Keratinocyte (primary cell): ENCODE results near the gene DNALI1.
"Not testable (repeated sequence)": the region's sequence is repeated elsewhere in the genome, so short reads cannot be mapped to it uniquely, and the experiment has no call there.

ENCODE experiments used
- CTCF ChIP-seq, 3 experiments: IDR thresholded peaks in 1 of 3; conservative IDR thresholded peaks in 1 of 3; optimal IDR thresholded peaks in 1 of 3; 2 replicates in 2 of 3; 3 replicates in 1 of 3; pipeline versions ENCODE3 to v1.5.1; 2011; ENCODE audit warnings: low read length in 3 of 3, mild to moderate bottlenecking in 3 of 3, moderate library complexity in 2 of 3, control low read depth in 1 of 3, inconsistent platforms in 1 of 3; ENCODE audit not compliant: insufficient read depth in 2 of 3; ENCODE audit errors: extremely low read depth in 1 of 3
- EZH2 ChIP-seq: IDR thresholded peaks from one replicate; pipeline ENCODE4 v1.6.1; 2012; ENCODE audit warnings: inconsistent platforms, mild to moderate bottlenecking, low read length, moderate library complexity

- not testable (repeated sequence) for TF ChIP-seq CTCF (optimal IDR thresholded peaks at IDR 0.05 in 1 of 3, IDR thresholded peaks at IDR 0.05 in 1 of 3, conservative IDR thresholded peaks at IDR 0.05 in 1 of 3; ENCODE audit: extremely low read depth in 1 of 3, insufficient read depth in 2 of 3, low read length in 3 of 3); EZH2
Measured at GRCh38 chr1:37532418-37533156, 24.2 kb upstream of the DNALI1 start.
